ENCODE measurements around the gene KRT12. TPM values are rescaled to one million over a fixed set of nuclear protein-coding genes. Genes with fewer than 3 reads are reported as not detected.

KRT12 gene
- total RNA-seq, 1 donor from 2014 or later: not detected

DNA sequence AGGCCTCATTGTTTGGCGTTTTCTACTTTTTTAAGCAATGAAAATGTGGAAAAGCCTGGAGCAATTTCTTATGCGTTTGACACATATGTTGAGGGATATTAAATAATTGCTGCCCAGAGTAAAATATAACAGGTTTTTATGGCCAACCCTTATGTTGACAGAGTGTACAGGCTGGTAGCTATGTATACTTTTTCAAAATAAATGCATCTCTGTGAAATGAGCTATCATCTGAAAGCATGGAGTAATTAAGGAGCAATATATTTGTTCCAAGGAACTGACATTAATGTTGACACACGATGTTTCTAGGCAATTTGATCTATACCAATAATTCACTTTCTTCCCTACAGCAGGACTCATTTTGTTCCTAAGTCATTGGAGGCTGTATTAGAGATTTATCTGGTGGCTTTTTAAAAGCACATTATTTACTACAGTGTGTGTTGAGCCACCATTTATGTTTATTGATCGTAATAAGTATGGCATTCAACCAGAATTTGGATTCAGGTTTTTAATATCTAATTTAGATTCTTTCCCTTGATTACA is 30.0 kb upstream of the KRT12 start:
- TF ChIP-seq, protein P1, sequence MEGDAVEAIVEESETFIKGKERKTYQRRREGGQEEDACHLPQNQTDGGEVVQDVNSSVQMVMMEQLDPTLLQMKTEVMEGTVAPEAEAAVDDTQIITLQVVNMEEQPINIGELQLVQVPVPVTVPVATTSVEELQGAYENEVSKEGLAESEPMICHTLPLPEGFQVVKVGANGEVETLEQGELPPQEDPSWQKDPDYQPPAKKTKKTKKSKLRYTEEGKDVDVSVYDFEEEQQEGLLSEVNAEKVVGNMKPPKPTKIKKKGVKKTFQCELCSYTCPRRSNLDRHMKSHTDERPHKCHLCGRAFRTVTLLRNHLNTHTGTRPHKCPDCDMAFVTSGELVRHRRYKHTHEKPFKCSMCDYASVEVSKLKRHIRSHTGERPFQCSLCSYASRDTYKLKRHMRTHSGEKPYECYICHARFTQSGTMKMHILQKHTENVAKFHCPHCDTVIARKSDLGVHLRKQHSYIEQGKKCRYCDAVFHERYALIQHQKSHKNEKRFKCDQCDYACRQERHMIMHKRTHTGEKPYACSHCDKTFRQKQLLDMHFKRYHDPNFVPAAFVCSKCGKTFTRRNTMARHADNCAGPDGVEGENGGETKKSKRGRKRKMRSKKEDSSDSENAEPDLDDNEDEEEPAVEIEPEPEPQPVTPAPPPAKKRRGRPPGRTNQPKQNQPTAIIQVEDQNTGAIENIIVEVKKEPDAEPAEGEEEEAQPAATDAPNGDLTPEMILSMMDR (IDR thresholded peaks at IDR 0.05): no peak
- Mint-ChIP-seq H3K4me3 (no peak overlapping the region), H3K36me3 (ENCODE audit: low read depth) (no peaks in the 10 kb centered on the region), H3K27ac (no peak overlapping the region), H3K9me3 (no peaks in the 10 kb centered on the region), H3K27me3 (peaks cover 33% of the 10 kb centered on the region), H3K4me1 (no peaks in the 10 kb centered on the region)
- DNase-seq (no peak), ATAC-seq (ENCODE audit: low read depth) (no peak)
- ChIA-PET CTCF (no interaction called here), POLR2A (no interaction called here)
- intact Hi-C loops (cut with micrococcal nuclease): no loop called here

DNA sequence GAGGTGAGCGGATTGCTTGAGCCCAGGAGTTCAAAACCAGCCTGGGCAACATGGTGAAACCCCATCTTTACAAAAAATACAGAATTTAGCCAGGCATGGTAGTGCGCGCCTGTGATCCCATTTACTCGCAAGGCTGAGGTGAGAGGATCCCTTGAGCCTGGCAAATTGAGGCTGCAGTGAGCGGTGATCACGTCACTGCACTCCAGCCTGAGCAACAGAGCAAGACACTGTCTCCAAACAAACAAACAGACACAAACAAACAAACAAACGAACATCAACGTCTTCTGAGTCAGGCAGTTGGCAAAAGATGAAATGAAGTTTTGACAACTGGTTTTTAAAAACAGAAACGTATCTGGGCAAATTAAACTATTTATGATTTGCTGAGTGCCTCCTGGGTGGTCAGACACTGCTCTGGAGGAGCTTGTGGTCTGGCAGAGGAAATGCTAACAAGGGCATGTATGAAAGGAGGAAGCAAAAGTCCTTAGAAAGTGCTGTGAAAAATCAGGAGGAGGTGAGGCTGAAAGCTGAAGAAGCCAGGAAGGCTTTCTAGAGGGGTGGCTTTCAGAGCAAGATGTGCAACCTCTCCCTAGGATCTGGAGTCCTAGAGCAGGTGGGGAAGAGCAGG is 28.2 kb upstream of the KRT12 start:
- Mint-ChIP-seq H3K27me3 (peaks cover 31% of the 10 kb centered on the region), H3K4me1 (no peaks in the 10 kb centered on the region), H3K9me3 (no peaks in the 10 kb centered on the region), H3K4me3 (no peak overlapping the region), H3K36me3 (ENCODE audit: low read depth) (no peaks in the 10 kb centered on the region), H3K27ac (no peak overlapping the region)
- DNase-seq (no peak), ATAC-seq (ENCODE audit: low read depth) (no peak)
- POLR2A ChIA-PET: no interaction called here
- intact Hi-C loops (cut with micrococcal nuclease): no loop called here
- CTCF ChIA-PET: no interaction called here
- TF ChIP-seq, protein P1 (IDR thresholded peaks at IDR 0.05): no peak

DNA sequence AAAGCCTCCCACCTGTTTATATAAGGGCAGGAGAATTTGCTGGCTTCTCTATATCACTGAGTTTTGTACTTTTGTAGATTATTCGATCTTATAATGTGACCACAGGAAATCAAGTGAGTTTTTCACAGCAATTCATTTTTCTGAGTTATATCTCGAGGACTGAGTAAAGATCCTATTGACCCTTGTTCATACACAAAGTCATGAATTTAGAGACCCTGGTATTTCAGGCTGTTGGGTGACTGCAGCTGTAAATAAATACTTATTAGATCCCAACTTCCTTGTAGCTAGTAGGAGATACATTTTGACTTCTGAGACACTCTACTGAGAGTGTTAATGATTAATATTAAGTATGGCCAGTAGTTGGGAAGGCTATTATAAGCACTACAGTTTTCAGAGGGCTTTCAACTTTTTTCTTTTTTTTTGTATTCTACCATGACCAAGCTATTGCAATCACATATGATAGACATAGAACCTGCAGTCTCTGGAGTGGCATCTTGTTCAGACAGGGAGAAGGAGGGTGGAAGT is 21.2 kb upstream of the KRT12 start:
- no peaks in the 10 kb centered on the region for H3K4me1 Mint-ChIP-seq

DNA sequence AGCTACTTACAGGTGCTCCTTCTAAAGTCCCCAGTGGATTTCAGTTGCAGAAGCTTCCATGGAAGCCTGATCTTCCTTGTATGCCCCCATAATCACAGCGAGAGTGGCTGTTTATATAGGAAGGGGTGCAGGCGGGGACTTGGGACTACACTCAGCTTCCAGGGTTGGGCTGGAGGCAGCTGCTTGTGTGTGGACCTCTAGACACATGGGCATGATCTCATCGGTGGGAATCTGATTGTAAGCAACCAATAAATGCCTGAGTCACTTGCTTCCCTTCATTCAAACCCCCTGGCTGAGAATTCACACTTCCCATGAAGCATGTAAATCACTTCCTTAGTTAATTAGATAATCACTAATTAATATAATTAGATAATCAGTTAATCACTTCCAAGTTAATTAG is 19.1 kb upstream of the KRT12 start:
- TF ChIP-seq, protein P1 (IDR thresholded peaks at IDR 0.05): no peak
- DNase-seq (no peak), ATAC-seq (ENCODE audit: low read depth) (no peak)
- Mint-ChIP-seq H3K36me3 (ENCODE audit: low read depth) (no peaks in the 10 kb centered on the region), H3K9me3 (no peaks in the 10 kb centered on the region), H3K4me1 (no peaks in the 10 kb centered on the region), H3K27me3 (peaks cover 23% of the 10 kb centered on the region), H3K27ac (no peak overlapping the region), H3K4me3 (no peak overlapping the region)
- ChIA-PET CTCF (no interaction called here), POLR2A (no interaction called here)
- intact Hi-C loops (cut with micrococcal nuclease): no loop called here

More for the DNA sequence above, 21.2 kb upstream of the KRT12 start:
- H3K36me3 Mint-ChIP-seq (ENCODE audit: low read depth): no peaks in the 10 kb centered on the region
- ChIA-PET POLR2A (no interaction called here), CTCF (no interaction called here)
- no peaks in the 10 kb centered on the region for H3K9me3 Mint-ChIP-seq
- H3K4me3 Mint-ChIP-seq: no peak overlapping the region
- peaks cover 23% of the 10 kb centered on the region for H3K27me3 Mint-ChIP-seq
- intact Hi-C loops (cut with micrococcal nuclease): no loop called here
- H3K27ac Mint-ChIP-seq: no peak overlapping the region
- TF ChIP-seq, protein P1 (IDR thresholded peaks at IDR 0.05): no peak
- DNase-seq: no peak
- ATAC-seq (ENCODE audit: low read depth): no peak

DNA sequence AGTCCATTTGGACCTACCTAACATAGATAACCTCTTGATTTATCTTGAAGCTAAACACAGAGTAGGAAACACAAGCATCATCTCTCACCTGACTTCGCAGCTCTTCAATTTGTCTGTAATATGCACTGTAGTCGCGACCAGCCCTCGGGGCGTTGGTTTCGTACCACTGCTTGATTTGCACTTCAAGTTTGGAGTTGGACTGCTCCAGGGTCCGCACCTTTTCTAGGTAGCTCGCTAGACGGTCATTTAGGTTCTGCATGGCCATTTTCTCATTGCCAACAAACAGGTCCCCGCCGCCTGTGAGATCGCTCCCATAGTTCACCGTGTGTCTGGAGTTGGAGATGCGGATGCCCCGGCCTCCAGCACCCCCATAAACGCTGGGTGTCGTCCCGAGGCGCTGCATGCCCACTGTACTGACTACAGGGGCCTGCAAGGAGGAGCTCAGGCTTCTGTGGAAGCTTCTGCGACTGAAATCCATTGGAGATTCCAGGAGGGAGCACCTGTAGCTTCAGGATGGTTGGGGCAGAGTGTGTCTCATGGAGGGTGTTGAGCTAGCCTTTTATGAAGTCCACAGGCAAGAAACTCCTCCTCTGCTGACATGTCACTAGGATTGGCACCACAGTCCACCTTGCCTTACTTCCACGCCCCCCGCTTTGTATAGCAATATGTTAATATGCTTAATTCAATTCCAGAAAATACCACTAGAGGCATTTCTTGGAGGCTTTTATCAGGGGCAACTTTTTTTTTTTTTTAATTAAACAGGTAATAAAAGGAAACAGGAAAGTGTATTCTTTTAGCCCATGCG is 17.9 kb upstream of the KRT12 start, which contains the start of gene KRT20:
KRT20 (minus strand) TSS at position 535 of the 805 bp plus-strand sequence; CDS start at position 478, 57 bp downstream.
- POLR2A ChIA-PET: interaction anchor here (0.6 kb wide), 1 partner anchor 791 kb away, joined by 6 read pairs; no protein-coding TSS in a partner anchor
- CTCF ChIA-PET: no interaction called here
- intact Hi-C loops (cut with micrococcal nuclease): no loop called here

More for the DNA sequence above, 17.9 kb upstream of the KRT12 start, which contains the start of gene KRT20:
- H3K4me1 Mint-ChIP-seq: no peaks in the 10 kb centered on the region
- DNase-seq (no peak), ATAC-seq (ENCODE audit: low read depth) (no peak)
- H3K9me3 Mint-ChIP-seq: no peaks in the 10 kb centered on the region
- no peak within 1 kb of the TSS for H3K27ac Mint-ChIP-seq
- peaks cover 24% of the 10 kb centered on the region for H3K27me3 Mint-ChIP-seq
- H3K36me3 Mint-ChIP-seq (ENCODE audit: low read depth): no peaks in the 10 kb centered on the region
- no peak within 1 kb of the TSS for H3K4me3 Mint-ChIP-seq
- TF ChIP-seq, protein P1 (IDR thresholded peaks at IDR 0.05): no peak

Data from activated B cell treated with CpG ODN at 0.5 μM for 24 hours (primary cell).